ENCODE measurements around the gene NCBP2.

NCBP2 gene

GRCh38 chr3:196965112-196965803 is 22.9 kb upstream of the NCBP2 start:
- no peak overlapping the region for H2BK15ac ChIP-seq (ENCODE audit: low read depth, poor library complexity, severe bottlenecking)
- H2BK5ac ChIP-seq (ENCODE audit: low read depth, low read length, poor library complexity, severe bottlenecking), result no peak overlapping the region
- H3K27me3 ChIP-seq (ENCODE audit: control insufficient read depth in 1 of 2, insufficient read depth in 1 of 2, low read length in 2 of 2), result no peaks in the 10 kb centered on the region
- no peak overlapping the region for H3K4me2 ChIP-seq (ENCODE audit: low read length, poor library complexity, severe bottlenecking)
- H3K36me3 ChIP-seq (ENCODE audit: control insufficient read depth in 1 of 2, insufficient read depth in 2 of 2, low read depth in 1 of 2, low read length in 2 of 2), result peaks cover 0 to 3% of the 10 kb centered on the region in 2 experiments
- H2AK5ac ChIP-seq (ENCODE audit: low read length, severe bottlenecking), result no peak overlapping the region
- H3K27ac ChIP-seq (ENCODE audit: low read length, poor library complexity, severe bottlenecking), result no peak overlapping the region
- H4K91ac ChIP-seq (ENCODE audit: low read length), result no peak overlapping the region
- no peaks in the 10 kb centered on the region for H3K9me3 ChIP-seq (ENCODE audit: control insufficient read depth, low read length)
- no peak overlapping the region for H3K9ac ChIP-seq (ENCODE audit: low read length)
- no peak for DNase-seq
- H4K8ac ChIP-seq (ENCODE audit: low read length), result no peak overlapping the region
- no peaks in the 10 kb centered on the region for H3K79me1 ChIP-seq (replicated peaks; ENCODE audit: low read length, poor library complexity, severe bottlenecking)
- H3K4me3 ChIP-seq (ENCODE audit: insufficient read depth in 1 of 2, low read depth in 1 of 2, low read length in 2 of 2), result no peak overlapping the region
- no peak overlapping the region for H3K18ac ChIP-seq (ENCODE audit: low read depth in 1 of 2, low read length in 2 of 2)
- 84% methylated on average over 11 of the region's 11 CpGs for WGBS
- no peak overlapping the region for H3K14ac ChIP-seq (ENCODE audit: low read length in 2 of 2)
- H2BK12ac ChIP-seq (ENCODE audit: low read length in 2 of 2), result no peak overlapping the region
- no peak overlapping the region for H2BK120ac ChIP-seq (ENCODE audit: low read depth, low read length)
- H2AFZ ChIP-seq (ENCODE audit: low read depth, low read length), result no peak overlapping the region
- no peak overlapping the region for H3K4ac ChIP-seq (ENCODE audit: low read depth in 1 of 2, low read length in 2 of 2)
- H3K4me1 ChIP-seq (ENCODE audit: control insufficient read depth, insufficient read depth, low read depth, low read length), result peaks cover 17% of the 10 kb centered on the region
- H3K23ac ChIP-seq (ENCODE audit: low read length in 2 of 2), result no peak overlapping the region

DNA sequence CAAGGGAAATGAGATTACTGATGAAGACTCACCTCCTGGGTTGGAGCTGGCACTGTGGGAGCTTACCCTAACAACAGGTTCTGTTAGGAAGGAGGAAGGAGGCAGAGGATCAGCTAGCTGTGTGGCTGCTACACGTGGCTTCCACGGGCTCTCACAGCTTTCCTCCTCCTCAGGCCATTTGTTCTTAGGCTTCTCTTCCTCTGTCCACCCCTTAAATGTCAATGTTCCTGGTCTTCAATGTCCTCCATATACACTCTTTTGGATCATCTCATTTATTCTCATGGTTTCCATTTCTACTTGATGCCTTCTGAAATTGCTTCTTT is 21.3 kb upstream of the NCBP2 start:
- H3K9ac ChIP-seq (ENCODE audit: low read length), result no peak overlapping the region
- H3K4ac ChIP-seq (ENCODE audit: low read depth in 1 of 2, low read length in 2 of 2), result no peak overlapping the region
- H2BK15ac ChIP-seq (ENCODE audit: low read depth, poor library complexity, severe bottlenecking), result no peak overlapping the region
- H4K8ac ChIP-seq (ENCODE audit: low read length), result no peak overlapping the region
- DNase-seq, result no peak
- H3K4me1 ChIP-seq (ENCODE audit: control insufficient read depth, insufficient read depth, low read depth, low read length), result peaks cover 6% of the 10 kb centered on the region
- no peak overlapping the region for H2AK5ac ChIP-seq (ENCODE audit: low read length, severe bottlenecking)
- no peak overlapping the region for H2BK5ac ChIP-seq (ENCODE audit: low read depth, low read length, poor library complexity, severe bottlenecking)
- peaks cover 0 to 3% of the 10 kb centered on the region in 2 experiments for H3K36me3 ChIP-seq (ENCODE audit: control insufficient read depth in 1 of 2, insufficient read depth in 2 of 2, low read depth in 1 of 2, low read length in 2 of 2)
- H3K27me3 ChIP-seq (ENCODE audit: control insufficient read depth in 1 of 2, insufficient read depth in 1 of 2, low read length in 2 of 2), result peaks cover 0 to 4% of the 10 kb centered on the region in 2 experiments
- no peak overlapping the region for H3K14ac ChIP-seq (ENCODE audit: low read length in 2 of 2)
- no peak overlapping the region for H3K27ac ChIP-seq (ENCODE audit: low read length, poor library complexity, severe bottlenecking)
- H4K91ac ChIP-seq (ENCODE audit: low read length), result no peak overlapping the region
- H3K79me1 ChIP-seq (replicated peaks; ENCODE audit: low read length, poor library complexity, severe bottlenecking), result no peaks in the 10 kb centered on the region
- no peak overlapping the region for H2BK12ac ChIP-seq (ENCODE audit: low read length in 2 of 2)
- H2BK120ac ChIP-seq (ENCODE audit: low read depth, low read length), result no peak overlapping the region
- H3K23ac ChIP-seq (ENCODE audit: low read length in 2 of 2), result no peak overlapping the region
- 61% methylated on average over 2 of the region's 2 CpGs for WGBS
- no peak overlapping the region for H3K4me2 ChIP-seq (ENCODE audit: low read length, poor library complexity, severe bottlenecking)
- H3K18ac ChIP-seq (ENCODE audit: low read depth in 1 of 2, low read length in 2 of 2), result no peak overlapping the region
- H3K9me3 ChIP-seq (ENCODE audit: control insufficient read depth, low read length), result no peaks in the 10 kb centered on the region
- H3K4me3 ChIP-seq (ENCODE audit: insufficient read depth in 1 of 2, low read depth in 1 of 2, low read length in 2 of 2), result no peak overlapping the region
- H2AFZ ChIP-seq (ENCODE audit: low read depth, low read length), result no peak overlapping the region

GRCh38 chr3:196962930-196963630 is 20.8 kb upstream of the NCBP2 start:
- Histone ChIP-seq H3K27me3 (ENCODE audit: control insufficient read depth in 1 of 2, insufficient read depth in 1 of 2, low read length in 2 of 2) (peaks cover 0 to 4% of the 10 kb centered on the region in 2 experiments), H4K8ac (ENCODE audit: low read length) (no peak overlapping the region), H2BK5ac (ENCODE audit: low read depth, low read length, poor library complexity, severe bottlenecking) (no peak overlapping the region), H3K9ac (ENCODE audit: low read length) (no peak overlapping the region), H2BK15ac (ENCODE audit: low read depth, poor library complexity, severe bottlenecking) (no peak overlapping the region), H3K4me2 (ENCODE audit: low read length, poor library complexity, severe bottlenecking) (no peak overlapping the region), H2BK12ac (ENCODE audit: low read length in 2 of 2) (no peak overlapping the region), H3K18ac (ENCODE audit: low read depth in 1 of 2, low read length in 2 of 2) (no peak overlapping the region), H2AK5ac (ENCODE audit: low read length, severe bottlenecking) (no peak overlapping the region), H4K91ac (ENCODE audit: low read length) (no peak overlapping the region), H3K79me1 (replicated peaks; ENCODE audit: low read length, poor library complexity, severe bottlenecking) (no peaks in the 10 kb centered on the region), H3K9me3 (ENCODE audit: control insufficient read depth, low read length) (no peaks in the 10 kb centered on the region), H2BK120ac (ENCODE audit: low read depth, low read length) (no peak overlapping the region), H3K36me3 (ENCODE audit: control insufficient read depth in 1 of 2, insufficient read depth in 2 of 2, low read depth in 1 of 2, low read length in 2 of 2) (peaks cover 0 to 3% of the 10 kb centered on the region in 2 experiments), H3K4ac (ENCODE audit: low read depth in 1 of 2, low read length in 2 of 2) (no peak overlapping the region), H3K23ac (ENCODE audit: low read length in 2 of 2) (no peak overlapping the region), H3K14ac (ENCODE audit: low read length in 2 of 2) (no peak overlapping the region), H3K4me3 (ENCODE audit: insufficient read depth in 1 of 2, low read depth in 1 of 2, low read length in 2 of 2) (no peak overlapping the region), H2AFZ (ENCODE audit: low read depth, low read length) (no peak overlapping the region), H3K4me1 (ENCODE audit: control insufficient read depth, insufficient read depth, low read depth, low read length) (peaks cover 2% of the 10 kb centered on the region), H3K27ac (ENCODE audit: low read length, poor library complexity, severe bottlenecking) (no peak overlapping the region)
- WGBS, result 87% methylated on average over 9 of the region's 10 CpGs
- DNase-seq, result no peak

DNA sequence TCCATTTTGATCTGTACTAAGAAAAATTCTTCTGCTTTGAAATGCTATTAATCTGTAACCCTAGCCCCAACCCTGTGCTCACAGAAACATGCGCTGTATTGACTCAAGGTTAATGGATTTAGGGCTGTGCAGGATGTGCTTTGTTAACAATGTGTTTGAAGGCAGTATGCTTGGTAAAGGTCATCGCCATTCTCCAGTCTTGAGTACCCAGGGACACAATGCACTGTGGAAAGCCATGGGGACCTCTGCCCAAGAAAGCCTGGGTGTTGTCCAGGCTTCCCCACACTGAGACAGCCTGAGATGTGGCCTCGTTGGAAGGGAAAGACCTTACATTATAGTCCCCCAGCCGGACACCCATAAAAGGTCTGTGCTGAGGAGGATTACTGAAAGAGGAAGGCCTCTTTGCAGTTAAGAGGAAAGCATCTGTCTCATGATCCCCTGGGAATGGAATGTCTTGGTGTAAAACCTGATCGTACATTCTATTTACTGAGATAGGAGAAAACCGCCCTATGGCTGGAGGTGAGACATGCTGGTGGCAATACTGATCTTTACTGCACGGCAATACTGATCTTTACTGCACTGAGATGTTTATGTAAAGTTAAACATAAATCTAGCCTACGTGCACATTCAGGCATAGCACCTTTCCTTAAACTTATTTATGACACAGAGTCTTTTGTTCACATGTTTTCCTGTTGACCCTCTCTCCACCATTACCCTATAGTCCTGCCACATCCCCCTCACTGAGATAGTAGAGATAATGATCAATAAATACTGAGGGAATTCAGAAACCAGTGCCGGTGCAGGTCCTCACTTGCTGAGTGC is 20.0 kb upstream of the NCBP2 start:
- Histone ChIP-seq H3K4me1 (ENCODE audit: control insufficient read depth, insufficient read depth, low read depth, low read length) (no peaks in the 10 kb centered on the region), H3K27me3 (ENCODE audit: control insufficient read depth in 1 of 2, insufficient read depth in 1 of 2, low read length in 2 of 2) (peaks cover 0 to 4% of the 10 kb centered on the region in 2 experiments), H3K9ac (ENCODE audit: low read length) (no peak overlapping the region), H3K27ac (ENCODE audit: low read length, poor library complexity, severe bottlenecking) (no peak overlapping the region), H4K91ac (ENCODE audit: low read length) (no peak overlapping the region), H4K8ac (ENCODE audit: low read length) (no peak overlapping the region), H3K14ac (ENCODE audit: low read length in 2 of 2) (no peak overlapping the region), H2BK15ac (ENCODE audit: low read depth, poor library complexity, severe bottlenecking) (no peak overlapping the region), H3K4ac (ENCODE audit: low read depth in 1 of 2, low read length in 2 of 2) (no peak overlapping the region), H2BK5ac (ENCODE audit: low read depth, low read length, poor library complexity, severe bottlenecking) (no peak overlapping the region), H2BK12ac (ENCODE audit: low read length in 2 of 2) (no peak overlapping the region), H3K18ac (ENCODE audit: low read depth in 1 of 2, low read length in 2 of 2) (no peak overlapping the region), H3K36me3 (ENCODE audit: control insufficient read depth in 1 of 2, insufficient read depth in 2 of 2, low read depth in 1 of 2, low read length in 2 of 2) (peaks cover 0 to 3% of the 10 kb centered on the region in 2 experiments), H3K23ac (ENCODE audit: low read length in 2 of 2) (no peak overlapping the region), H3K79me1 (replicated peaks; ENCODE audit: low read length, poor library complexity, severe bottlenecking) (no peaks in the 10 kb centered on the region), H3K4me3 (ENCODE audit: insufficient read depth in 1 of 2, low read depth in 1 of 2, low read length in 2 of 2) (no peak overlapping the region), H2AK5ac (ENCODE audit: low read length, severe bottlenecking) (no peak overlapping the region), H3K4me2 (ENCODE audit: low read length, poor library complexity, severe bottlenecking) (no peak overlapping the region), H2AFZ (ENCODE audit: low read depth, low read length) (no peak overlapping the region), H2BK120ac (ENCODE audit: low read depth, low read length) (no peak overlapping the region), H3K9me3 (ENCODE audit: control insufficient read depth, low read length) (no peaks in the 10 kb centered on the region)
- WGBS, result 82% methylated on average over 8 of the region's 9 CpGs
- no peak for DNase-seq

Measured in mesenchymal stem cell (in vitro differentiated cells and primary cell).